Measurements from ENCODE around the gene KIF5B.
"Not testable (repeated sequence)": the region's sequence is repeated elsewhere in the genome, so short reads cannot be mapped to it uniquely, and the experiment has no call there.

The KIF5B gene

DNA sequence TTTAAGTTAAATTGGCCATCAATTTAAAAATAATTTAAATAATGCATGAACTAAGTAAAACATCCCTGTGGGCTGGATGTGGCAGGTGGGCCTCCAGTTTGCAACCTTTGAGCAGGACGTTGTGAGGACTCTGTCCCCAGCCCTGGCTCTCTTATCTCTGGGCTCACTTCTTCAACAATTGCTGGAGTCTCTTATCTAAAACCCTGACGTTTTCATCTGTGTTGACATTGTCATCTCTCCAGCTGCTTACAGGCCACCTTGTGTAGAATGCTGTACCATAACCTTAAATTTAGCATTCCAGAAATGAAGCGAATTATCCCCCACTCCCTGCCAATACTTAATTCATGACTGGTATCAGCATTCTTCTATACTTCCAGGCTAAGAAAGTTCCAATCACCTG is 3.2 kb upstream of the KIF5B start:
- DNase-seq (ENCODE audit: low read depth) = no peak

DNA sequence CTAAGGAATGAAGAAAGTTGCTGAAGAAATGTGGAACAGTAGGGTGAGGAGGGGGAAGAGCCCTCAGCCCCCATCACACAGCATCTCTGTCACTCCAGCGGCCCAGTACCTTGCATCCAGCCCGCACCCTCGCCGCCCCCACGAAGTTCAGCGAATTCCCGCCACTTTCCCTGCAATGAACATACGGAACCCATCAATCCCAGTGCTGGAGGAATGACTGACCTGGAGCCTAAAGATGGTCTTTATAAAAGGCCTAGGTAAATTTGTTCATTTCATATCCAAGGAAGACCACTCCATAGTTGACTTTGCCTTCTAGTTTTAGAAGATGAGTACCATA is 779 bp upstream of the KIF5B start:
- no peak for DNase-seq (ENCODE audit: low read depth)

DNA sequence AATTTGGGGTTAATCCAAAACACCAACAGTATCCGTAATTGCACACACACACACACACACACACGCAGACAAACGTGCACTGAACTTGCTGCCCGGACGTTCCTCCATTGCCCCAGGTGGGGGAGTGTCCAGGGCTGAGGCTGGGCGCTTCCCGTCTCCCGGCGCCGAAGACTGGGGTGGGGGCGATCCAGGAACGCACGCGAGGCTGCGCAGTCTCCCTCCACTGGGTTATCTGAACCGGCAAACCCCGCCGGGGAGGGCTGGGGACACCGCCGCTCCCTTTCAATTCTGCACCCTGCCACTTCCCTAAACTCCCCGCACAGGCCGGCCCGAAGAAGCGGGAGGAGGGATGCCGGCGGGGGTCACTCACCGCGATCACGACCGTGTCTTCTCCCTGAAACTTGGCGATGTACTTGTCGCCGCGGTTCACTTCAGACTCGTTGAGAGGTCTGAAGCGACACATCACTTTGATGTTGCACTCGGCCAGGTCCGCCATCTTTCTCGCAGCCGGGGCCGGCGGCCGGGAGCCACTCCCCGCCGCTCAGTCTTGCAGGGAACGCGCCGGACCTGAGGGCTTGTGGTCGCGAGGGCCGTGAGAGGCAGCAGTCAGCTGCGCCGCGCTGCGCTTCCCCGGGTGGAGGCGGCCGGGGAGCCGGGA is 618 bp downstream of the KIF5B start:
- DNase-seq (ENCODE audit: low read depth) = no peak

DNA sequence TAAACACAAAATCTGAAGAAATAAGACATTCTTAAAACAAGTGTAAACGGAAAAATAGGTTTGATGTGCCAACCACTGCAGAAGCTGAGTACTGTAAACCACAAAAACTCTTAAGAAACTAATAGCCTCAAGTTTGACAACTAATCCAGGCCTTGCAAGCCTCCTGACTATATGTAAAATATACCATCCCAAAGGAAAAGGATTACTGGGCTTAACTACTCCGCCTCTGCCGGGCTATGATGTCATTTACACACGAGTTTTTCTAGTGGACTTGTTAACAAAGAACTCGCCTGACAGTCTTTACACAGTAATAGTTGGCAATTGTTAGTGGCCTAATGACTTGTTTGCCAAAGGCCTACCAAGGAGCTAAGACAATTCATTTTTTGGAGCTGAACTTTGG is 2.1 kb downstream of the KIF5B start:
- no peak for DNase-seq (ENCODE audit: low read depth)

DNA sequence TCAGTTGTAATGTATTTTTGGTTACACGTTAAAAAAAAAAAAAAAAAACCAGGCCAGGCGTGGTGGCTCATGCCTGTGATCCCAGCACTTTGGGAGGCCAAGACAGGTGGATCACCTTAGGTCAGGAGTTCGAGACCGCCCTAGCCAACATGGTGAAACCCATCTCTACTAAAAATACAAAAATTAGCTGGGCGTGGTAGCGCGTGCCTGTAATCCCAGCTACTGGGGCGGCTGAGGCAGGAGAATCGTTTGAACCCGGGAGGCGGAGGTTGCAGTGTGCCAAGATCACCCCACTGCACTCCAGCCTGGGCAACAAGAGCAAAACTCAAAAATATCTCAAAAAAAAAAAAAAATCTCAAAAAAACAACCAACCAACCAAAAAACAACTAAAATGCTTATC is 2.8 kb downstream of the KIF5B start:
- DNase-seq (ENCODE audit: low read depth) = not testable (repeated sequence)

DNA sequence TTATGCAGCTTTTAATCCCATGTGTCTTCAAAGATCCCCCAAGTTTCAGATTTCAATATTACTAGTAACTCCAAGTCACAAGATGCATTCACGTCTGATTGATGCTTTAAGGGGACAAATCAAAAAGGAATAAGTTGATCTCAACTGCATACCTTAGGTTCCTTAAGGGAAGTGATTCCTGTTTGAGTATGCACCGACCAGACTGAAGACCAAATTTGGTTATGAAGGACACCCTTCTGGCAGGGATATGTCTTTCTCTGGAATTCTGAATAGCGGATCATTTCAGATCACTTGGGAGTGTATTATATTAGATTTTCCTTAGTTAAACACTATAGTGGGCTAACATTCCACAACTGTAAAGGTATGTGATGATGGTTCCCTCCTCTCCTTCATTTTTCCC is 4.3 kb downstream of the KIF5B start:
- no peak for DNase-seq (ENCODE audit: low read depth)

DNA sequence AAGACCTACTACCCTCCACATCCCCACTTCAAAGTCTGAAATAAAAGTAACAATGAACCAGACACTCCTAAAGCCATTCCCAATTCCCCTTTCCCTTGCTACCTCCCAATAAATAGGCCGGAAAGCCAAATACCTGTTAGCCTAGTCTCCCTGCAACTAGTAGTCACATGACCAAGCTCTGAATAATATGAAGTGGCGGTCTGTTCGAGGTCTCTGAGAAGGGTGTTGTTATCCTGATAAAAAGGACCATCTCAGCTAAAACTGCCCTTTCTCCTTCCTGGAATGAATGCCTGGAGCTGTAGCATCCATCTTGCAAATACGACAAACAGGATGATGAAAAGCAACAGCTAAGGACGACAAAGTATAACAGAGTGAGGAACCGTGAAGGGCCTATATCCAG is 6.0 kb downstream of the KIF5B start:
- DNase-seq (ENCODE audit: low read depth) = no peak

DNA sequence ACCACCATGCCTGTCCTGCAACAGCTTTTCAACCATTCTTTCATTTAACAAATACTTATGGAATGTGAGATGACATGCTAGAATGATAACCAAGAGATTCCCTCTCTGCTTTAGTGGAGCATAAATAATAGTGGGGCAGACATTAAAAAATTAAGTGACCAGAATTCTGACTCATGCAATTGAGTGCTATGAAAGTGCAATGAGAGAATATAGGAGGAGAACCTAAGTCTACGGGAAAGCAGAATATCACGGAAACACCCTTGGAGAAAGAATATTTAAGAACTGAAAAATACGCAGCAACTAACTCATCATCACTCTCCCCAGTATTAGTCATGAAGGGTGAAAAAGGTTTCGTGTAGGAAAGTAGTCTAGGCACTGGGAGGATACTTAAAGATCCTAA is 7.1 kb downstream of the KIF5B start:
- DNase-seq (ENCODE audit: low read depth) = no peak

DNA sequence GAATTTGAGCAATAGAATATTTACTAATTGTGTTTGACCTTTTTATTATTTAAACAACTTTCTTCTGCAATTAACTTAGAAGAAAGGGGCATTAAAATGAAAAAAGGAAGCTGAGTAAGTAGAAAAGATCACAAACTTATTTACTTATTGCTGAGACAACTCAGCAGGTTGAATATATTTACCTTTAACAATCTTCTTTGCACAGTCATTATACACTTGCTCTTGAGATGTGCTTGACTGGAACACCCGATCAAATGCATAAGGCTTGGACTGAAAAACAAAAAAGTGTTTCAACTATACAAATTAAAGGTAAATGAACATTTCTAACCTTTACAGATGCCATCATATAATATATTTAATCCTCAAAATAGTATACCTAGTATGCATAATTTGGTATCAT is 7.9 kb downstream of the KIF5B start:
- no peak for DNase-seq (ENCODE audit: low read depth)

DNA sequence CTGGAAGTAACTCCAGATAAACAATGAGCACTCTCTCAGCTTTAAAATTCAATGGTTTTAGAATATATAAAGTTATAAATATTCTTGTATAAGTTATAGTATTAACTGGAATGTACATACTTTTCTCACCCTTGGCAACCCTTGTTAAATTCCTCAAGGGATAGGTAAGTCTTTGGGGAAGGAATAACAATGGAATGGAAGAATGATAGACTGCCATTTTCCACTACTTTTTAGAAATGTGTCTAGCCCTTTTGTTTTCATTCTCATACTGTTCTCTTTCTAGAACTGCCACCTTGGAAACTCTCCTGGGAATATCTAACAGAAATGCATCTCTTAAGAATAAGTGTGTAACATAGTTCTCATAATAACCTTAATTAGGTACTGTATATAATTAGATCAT is 8.3 kb downstream of the KIF5B start:
- no peak for DNase-seq (ENCODE audit: low read depth)

DNA sequence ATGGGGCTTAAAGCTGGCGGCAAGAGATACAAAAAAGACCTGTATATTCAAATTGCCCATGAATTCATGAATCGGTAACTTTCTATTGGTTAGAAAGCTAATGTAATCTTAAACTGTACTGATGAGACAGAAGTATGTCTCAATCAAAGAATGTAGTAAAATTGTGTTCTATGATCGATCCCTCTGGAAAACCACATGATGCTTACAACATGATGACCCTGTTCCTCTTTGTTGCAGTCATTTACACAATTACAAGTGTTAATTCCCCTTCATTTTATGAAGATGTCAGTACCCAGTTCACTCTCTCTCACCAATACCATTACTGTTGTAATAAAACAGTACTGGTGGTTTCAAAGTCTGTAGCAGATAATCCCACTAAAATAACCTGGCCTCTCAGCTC is 10.1 kb downstream of the KIF5B start:
- DNase-seq (ENCODE audit: low read depth) = no peak

DNA sequence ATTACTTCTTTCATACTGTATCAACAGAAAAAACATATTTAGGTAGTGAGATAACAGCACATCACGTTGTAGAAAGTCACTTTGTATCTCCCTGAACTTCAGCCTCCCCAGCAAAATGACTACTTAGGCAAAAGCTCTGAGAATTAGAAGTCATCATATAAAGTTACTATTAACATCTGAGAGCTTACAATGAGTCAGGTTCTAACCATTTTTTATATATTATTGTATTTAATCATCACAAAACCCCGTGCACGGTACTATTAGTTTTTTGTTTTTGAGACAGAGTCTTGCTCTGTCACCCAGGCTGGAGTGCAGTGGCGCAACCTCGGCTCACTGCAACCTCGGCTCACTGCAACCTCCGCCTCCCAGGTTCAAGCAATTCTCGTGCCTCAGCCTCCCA is 13.5 kb downstream of the KIF5B start:
- DNase-seq (ENCODE audit: low read depth) = peak; percentile 43

DNA sequence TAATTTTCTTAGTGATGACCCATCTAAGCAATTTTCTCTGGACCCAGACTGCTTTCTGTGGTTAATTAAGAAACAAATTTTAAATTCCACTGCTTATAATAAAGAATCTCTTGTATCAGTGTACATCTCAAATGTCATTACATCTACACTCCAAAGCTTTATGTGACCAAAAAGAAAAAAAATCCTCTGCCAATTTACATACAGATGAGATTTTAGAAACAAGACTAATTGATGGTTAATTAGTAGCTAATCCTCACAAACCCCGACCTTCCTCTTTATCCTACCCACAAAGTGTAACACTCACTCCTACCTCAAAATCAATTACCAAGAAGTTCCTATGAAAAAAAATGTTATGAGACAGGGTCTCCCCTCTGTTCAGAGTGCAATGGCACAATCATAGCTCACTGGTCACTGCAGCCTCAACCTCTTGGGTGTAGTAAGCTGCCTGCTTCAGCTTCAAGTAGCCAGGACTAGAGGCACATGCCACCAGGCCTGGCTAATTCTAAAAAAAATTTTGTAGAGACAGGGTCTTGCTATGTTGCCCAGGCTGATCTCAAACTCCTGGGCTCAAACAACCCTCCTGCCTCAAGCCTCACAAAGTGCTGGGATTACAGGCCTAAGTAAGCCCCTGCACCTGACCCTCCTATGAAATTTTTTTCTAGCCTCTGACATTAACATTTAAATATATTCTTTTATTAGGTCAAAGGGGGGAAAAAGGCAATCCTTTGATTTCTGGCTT is 14.8 kb downstream of the KIF5B start:
- no peak for DNase-seq (ENCODE audit: low read depth)

DNA sequence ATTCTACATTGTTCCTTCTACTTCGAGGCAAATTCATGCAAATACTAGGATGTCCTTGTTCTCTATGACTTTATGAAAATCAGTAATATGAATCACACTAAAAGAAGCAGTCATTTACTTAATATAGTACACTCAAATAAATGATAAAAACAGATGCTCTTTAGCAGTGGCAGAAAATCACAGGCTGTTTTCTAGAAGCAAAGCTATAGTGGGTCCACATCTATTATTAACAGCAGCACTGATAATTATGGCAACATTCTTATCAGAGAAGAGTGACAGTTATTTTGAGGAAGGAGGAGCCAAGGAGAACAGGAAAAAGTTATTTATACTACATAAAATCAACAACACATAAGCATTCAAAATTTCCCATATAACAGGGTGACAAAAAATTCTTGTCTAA is 16.5 kb downstream of the KIF5B start:
- DNase-seq (ENCODE audit: low read depth) = no peak

DNA sequence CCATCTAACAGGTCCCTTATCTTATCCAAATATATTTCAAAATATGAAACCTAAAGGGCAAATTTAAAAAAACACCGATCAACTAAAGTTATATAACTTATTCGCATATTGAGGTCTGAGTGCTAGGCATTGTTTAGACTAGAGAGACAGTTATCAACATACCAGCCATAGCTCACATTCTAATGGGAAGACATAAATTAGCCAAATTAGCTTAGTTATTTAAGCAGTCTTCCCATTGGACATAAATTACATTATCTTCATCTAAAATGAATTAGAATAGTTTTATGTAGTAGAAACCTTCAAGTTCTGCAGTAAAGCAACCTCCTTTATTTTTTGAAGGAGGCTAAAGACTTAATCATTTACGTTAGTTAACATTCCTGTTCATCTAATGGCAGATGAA is 17.4 kb downstream of the KIF5B start:
- no peak for DNase-seq (ENCODE audit: low read depth)

DNA sequence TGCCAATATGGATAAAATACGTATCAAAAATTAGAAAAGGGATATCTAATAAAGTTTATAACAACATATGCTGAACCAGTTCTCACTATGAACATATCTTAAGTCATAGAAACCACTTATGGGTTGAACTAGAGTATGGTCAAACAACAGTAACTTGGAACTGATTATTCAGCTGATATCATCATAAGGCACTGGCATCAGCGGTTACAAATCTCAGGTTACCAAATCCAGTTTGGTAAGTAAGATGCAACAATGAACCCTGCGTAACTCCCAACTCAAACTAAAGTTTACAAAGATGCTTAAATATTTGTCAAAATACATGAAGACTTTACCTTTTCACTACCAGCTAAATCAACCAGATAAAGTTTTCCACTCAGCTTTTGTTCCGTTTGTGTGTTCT is 19.3 kb downstream of the KIF5B start:
- no peak for DNase-seq (ENCODE audit: low read depth)

DNA sequence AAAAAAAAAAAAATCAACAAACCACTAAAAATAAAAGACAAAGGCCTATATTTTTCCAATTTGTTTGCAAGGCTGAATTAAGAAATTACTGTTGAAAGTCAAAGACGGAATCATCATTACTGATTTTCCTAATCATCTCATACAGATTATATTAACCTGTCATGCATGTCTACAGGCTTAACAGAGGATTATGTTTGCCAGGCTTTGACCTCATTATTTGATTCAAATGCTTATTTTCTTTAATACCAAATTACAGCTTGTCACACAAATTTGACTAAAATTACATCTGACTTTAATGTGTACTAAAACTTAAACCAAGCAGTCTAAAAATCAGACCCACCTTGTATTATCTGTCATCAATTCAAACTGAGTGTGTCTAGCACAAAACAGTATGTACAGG is 21.2 kb downstream of the KIF5B start:
- DNase-seq (ENCODE audit: low read depth) = no peak

DNA sequence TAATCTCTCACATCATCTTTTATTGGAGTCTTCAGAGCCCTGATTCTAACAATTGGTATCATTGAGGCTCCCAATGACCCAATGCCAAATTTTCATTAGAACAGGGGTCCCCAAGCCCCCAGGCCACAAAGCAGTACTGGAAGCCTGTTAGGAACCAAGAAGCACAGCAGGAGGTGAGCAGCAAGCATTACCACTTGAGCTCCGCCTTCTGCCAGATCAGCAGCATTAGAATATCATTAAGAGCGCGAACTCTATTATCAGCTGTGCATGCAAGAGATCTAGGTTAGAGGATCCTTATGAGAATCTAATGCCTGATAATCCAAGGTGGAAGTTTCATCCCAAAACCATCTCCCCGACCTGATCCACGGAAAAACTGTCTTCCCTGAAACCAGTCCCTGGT is 23.1 kb downstream of the KIF5B start:
- DNase-seq (ENCODE audit: low read depth) = no peak

DNA sequence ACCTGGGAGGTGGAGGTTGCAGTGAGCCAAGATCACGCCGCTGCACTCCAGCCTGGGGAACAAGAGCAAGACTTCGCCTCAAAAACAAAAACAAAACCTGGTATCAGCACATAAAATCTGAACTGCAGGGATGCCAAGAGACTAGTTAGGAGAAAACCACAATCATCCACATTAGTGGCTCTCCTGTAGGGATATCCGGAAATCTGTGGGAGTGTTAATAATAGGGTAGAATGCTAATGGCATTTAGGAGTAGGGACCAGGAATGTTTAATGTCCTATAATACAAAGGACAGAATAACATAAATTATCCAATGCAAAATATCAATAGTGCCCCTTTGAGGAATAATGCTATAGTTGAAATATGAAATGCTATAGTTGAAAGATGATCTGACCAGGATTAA is 24.3 kb downstream of the KIF5B start:
- DNase-seq (ENCODE audit: low read depth) = no peak

DNA sequence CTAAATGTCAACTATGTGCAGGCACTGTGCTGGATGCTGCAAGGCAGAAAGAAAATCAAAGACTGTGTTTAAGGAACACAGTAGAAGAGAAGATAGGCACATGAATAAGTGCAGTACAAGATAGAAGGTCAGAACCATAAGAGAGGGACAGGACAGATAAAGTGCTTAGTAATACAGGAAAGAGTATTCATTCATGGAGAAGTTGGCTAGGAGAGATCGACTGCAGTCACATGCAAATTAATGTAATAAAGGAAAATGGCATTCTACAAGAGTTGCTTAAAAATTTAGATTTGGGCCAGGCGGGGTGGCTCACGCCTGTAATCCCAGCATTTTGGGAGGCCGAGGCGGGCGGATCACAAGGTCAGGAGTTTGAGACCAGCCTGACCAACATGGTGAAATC is 24.8 kb downstream of the KIF5B start:
- DNase-seq (ENCODE audit: low read depth) = no peak

DNA sequence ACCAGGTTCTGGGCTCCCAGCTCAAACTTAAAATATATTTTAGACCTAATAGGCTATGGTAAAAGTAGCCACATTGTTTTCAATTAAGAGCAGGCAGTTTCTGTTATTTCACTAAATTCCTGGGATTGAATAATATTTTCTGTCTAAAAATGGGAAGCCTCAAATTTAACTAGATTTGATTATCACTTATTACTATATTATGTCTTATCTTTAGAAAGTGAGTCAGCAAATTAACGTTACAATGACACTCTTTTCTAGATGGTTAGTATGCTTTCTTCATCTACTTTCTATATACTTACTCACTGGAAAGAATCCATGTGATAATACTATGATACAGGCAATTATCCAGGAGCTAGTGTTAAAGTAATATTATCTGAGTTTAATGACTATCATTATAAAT is 27.5 kb downstream of the KIF5B start:
- no peak for DNase-seq (ENCODE audit: low read depth)

DNA sequence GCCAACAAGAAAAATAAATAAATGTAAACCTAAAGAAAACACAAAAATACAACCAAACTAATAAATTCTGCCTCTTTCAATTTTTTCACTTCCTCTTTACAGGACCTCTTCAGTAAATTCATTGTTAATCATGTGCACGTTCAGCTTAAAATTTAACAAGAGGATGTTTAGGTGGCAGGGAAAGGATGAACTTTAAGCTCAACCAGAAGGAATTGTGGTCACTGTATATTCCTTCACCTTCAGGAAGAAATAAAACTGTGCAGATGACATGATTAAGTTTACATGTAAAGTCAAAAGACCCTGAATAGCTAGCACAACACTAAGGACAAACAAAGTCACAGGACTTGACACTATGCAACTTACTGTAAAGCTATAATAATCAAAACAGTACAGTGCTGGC is 33.0 kb downstream of the KIF5B start:
- DNase-seq (ENCODE audit: low read depth) = no peak

DNA sequence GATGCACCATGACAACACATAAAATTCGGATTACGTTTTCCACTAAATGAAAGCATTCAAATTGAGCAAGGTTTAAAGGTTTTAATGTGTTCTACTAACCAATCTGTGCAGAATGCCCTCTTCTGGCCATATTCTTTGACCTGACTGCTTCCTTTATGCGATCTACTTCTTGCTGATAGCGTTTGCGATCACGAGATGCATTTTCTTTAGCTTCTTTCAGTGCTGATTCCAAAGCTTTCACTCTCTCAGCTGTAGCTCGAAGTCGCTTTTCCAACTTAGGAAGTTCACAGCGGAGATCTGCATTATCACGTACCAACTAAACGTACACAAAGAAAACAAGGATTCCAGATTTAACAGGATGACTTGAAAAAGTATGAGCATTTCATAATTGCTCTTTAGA is 39.2 kb downstream of the KIF5B start:
- DNase-seq (ENCODE audit: low read depth) = no peak

DNA sequence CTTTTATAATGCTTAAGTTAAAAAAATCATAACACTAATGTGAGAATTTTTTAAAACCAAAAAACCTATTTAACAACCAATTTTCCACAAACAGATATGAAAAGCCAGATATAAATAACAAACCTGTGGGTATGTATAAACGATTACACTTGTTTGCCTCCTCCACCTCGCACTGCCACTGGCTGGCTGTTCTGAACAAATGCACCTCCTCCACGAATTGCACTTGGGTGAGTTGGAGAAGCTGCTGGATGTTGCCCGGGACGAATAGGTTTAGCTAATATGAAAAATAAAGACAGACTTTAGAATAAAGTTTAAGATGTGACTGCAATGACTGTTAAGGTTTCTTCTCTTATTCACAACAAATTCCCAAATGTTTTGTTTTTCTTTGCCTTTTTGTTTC is 40.8 kb downstream of the KIF5B start:
- DNase-seq (ENCODE audit: low read depth) = no peak
